ENCODE data around the gene PANX1.
"Not testable (repeated sequence)": the region's sequence is repeated elsewhere in the genome, so short reads cannot be mapped to it uniquely, and the experiment has no call there.

PANX1 gene

GRCh38 chr11:94150056-94150455 is 21.4 kb downstream of the PANX1 start:
- DNase-seq (ENCODE audit: low spot score), result no peak

GRCh38 chr11:94150704-94151685 is 22.4 kb downstream of the PANX1 start:
- no peak for DNase-seq (ENCODE audit: low spot score)

- DNase-seq (ENCODE audit: low spot score), result no peak
Observed at GRCh38 chr11:94151903-94152677, 23.4 kb downstream of the PANX1 start.

- no peak for DNase-seq (ENCODE audit: low spot score)
Observed at GRCh38 chr11:94152678-94153065, 24.0 kb downstream of the PANX1 start.

GRCh38 chr11:94153320-94153719 is 24.7 kb downstream of the PANX1 start:
- DNase-seq (ENCODE audit: low spot score), result no peak

- no peak for DNase-seq (ENCODE audit: low spot score)
Observed at GRCh38 chr11:94154095-94154856, 25.6 kb downstream of the PANX1 start.

- DNase-seq (ENCODE audit: low spot score), result not testable (repeated sequence)
Observed at GRCh38 chr11:94157339-94157738, 28.7 kb downstream of the PANX1 start.

- DNase-seq (ENCODE audit: low spot score), result no peak
Observed at GRCh38 chr11:94168882-94169281, 40.2 kb downstream of the PANX1 start.

GRCh38 chr11:94169516-94169915 is 40.9 kb downstream of the PANX1 start:
- no peak for DNase-seq (ENCODE audit: low spot score)

GRCh38 chr11:94169930-94170545 is 41.4 kb downstream of the PANX1 start:
- no peak for DNase-seq (ENCODE audit: low spot score)

- DNase-seq (ENCODE audit: low spot score), result no peak
Observed at GRCh38 chr11:94170953-94171352, 42.3 kb downstream of the PANX1 start.

GRCh38 chr11:94171693-94172440 is 43.2 kb downstream of the PANX1 start:
- peak; percentile 40 for DNase-seq (ENCODE audit: low spot score)

GRCh38 chr11:94175535-94175934 is 46.9 kb downstream of the PANX1 start:
- no peak for DNase-seq (ENCODE audit: low spot score)

GRCh38 chr11:94178331-94178730 is 49.7 kb downstream of the PANX1 start:
- no peak for DNase-seq (ENCODE audit: low spot score)

- no peak for DNase-seq (ENCODE audit: low spot score)
Observed at GRCh38 chr11:94179696-94180095, 51.1 kb downstream of the PANX1 start.

GRCh38 chr11:94181526-94181925 is 52.9 kb downstream of the PANX1 start:
- DNase-seq (ENCODE audit: low spot score), result no peak

GRCh38 chr11:94181943-94182342 is 53.3 kb downstream of the PANX1 start:
- no peak for DNase-seq (ENCODE audit: low spot score)

GRCh38 chr11:94183251-94183885 is 54.7 kb downstream of the PANX1 start:
- no peak for DNase-seq (ENCODE audit: low spot score)

GRCh38 chr11:94183886-94184264 is 55.2 kb downstream of the PANX1 start:
- DNase-seq (ENCODE audit: low spot score), result peak; percentile 72

- DNase-seq (ENCODE audit: low spot score), result no peak
Observed at GRCh38 chr11:94184362-94184761, 55.7 kb downstream of the PANX1 start.

Measured in SK-N-DZ (cell line).